Hepatocyte (in vitro differentiated cells): ENCODE results near the gene LRRFIP1.

Source experiments
- EZH2 ChIP-seq: fragments of 200-600 bp; sonication (generic); IDR thresholded peaks from 2 replicates; pipeline ENCODE4 v1.6.1; 2016; ENCODE audit warnings: antibody characterized with exemption, mild to moderate bottlenecking, borderline replicate concordance
- EZH2phosphoT487 ChIP-seq: fragments of 200-600 bp; sonication (generic); IDR thresholded peaks from one replicate; pipeline ENCODE4 v1.6.1; 2018; ENCODE audit warnings: antibody characterized with exemption, mild to moderate bottlenecking, low read depth, moderate library complexity; ENCODE audit not compliant: unreplicated experiment, severe bottlenecking
- TF ChIP-seq, protein P1 (sequence below): fragments of 200-600 bp; sonication (generic); IDR thresholded peaks from 2 replicates; pipeline ENCODE4 v1.5.1; 2016; ENCODE audit warnings: antibody characterized with exemption, mild to moderate bottlenecking; ENCODE audit not compliant: poor library complexity

DNA sequence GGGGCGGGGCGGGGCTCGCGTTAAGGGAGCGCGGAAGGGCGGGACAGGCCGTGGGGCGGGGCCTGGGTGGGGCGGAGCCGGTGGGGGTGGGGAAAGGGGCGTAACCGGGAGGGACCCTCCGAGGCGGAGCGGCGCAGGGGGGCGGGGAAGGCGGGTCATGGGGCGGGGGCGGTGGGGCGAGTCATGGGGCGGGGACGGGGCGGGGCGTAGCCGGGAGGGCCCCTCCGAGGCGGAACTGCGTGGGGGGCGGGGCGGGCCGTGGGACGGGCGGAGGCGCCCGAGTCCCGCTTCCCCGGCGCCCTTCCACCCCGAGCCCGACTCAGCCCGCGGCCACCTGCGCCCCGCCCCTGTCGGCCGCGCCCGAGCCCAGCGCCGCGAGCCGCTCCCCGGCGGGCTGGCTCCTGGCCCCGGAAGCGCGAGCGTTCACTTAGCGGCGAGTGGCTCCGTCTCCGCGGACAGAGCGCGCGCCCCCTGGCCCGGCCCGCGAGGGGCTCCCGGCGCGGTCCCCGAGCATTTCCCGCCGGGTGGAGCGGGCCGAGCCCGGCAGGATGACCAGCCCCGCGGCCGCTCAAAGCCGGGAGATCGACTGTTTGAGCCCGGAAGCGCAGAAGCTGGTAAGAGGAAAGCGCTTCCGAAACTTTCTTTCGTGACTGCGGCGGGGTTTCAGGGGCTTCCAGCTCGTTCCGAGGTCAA lies 64.7 kb downstream of the LRRFIP1 start:
- no peak for TF ChIP-seq EZH2
- TF ChIP-seq, protein P1, sequence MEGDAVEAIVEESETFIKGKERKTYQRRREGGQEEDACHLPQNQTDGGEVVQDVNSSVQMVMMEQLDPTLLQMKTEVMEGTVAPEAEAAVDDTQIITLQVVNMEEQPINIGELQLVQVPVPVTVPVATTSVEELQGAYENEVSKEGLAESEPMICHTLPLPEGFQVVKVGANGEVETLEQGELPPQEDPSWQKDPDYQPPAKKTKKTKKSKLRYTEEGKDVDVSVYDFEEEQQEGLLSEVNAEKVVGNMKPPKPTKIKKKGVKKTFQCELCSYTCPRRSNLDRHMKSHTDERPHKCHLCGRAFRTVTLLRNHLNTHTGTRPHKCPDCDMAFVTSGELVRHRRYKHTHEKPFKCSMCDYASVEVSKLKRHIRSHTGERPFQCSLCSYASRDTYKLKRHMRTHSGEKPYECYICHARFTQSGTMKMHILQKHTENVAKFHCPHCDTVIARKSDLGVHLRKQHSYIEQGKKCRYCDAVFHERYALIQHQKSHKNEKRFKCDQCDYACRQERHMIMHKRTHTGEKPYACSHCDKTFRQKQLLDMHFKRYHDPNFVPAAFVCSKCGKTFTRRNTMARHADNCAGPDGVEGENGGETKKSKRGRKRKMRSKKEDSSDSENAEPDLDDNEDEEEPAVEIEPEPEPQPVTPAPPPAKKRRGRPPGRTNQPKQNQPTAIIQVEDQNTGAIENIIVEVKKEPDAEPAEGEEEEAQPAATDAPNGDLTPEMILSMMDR, result no peak
- no peak for TF ChIP-seq EZH2phosphoT487
